ENCODE data around the gene CMTM7. TPM values are rescaled to one million over a fixed set of nuclear protein-coding genes. Genes with fewer than 3 reads are reported as not detected.

The CMTM7 gene
- total RNA-seq, 1 experiment from 2014 or later, result 62.6 TPM

GRCh38 chr3:32480604-32481003 lies 89.0 kb downstream of the CMTM7 start:
- Histone ChIP-seq H4K20me1 (ENCODE audit: insufficient read depth) (no peaks in the 10 kb centered on the region), H3K9me3 (ENCODE audit: control insufficient read depth in 1 of 2, insufficient read depth in 1 of 2, low read depth in 1 of 2, low read length in 2 of 2) (no peaks in the 10 kb centered on the region), H3K4me3 (replicated peaks in 1 of 2; ENCODE audit: low read depth in 1 of 2, low read length in 2 of 2) (no peak overlapping the region), H3K79me2 (ENCODE audit: insufficient read depth, low read length) (peaks cover 3% of the 10 kb centered on the region; the same call in 1 of the 2 replicates), H3K9me2 (ENCODE audit: insufficient read depth) (no peaks in the 10 kb centered on the region), H3K9ac (ENCODE audit: low read length) (no peak overlapping the region), H3K27ac (ENCODE audit: low read depth, low read length) (no peak overlapping the region), H3K36me3 (ENCODE audit: control insufficient read depth in 1 of 2, insufficient read depth in 2 of 2, low read length in 2 of 2) (peaks cover 2 to 3% of the 10 kb centered on the region in 2 experiments; a peak in 1 of 4 replicates), H3K27me3 (ENCODE audit: insufficient read depth, low read length) (no peaks in the 10 kb centered on the region), H3K4me2 (ENCODE audit: low read length) (no peak overlapping the region), H2AFZ (ENCODE audit: low read depth, low read length, poor library complexity, severe bottlenecking) (no peak overlapping the region), H3K4me1 (ENCODE audit: control insufficient read depth in 1 of 2, insufficient read depth in 2 of 2, low read length in 2 of 2) (no peaks in the 10 kb centered on the region)
- no TSS peak for BruUV-seq (replicated peaks)
- CTCF ChIA-PET, result interaction anchor here (0.8 to 1.0 kb wide), 2 partner anchors 13 to 105 kb away, joined by 3 read pairs; no protein-coding TSS in a partner anchor
- ATAC-seq (no peak), DNase-seq (ENCODE audit: low read depth, low spot score) (no peak)
- intact Hi-C loops (cut with micrococcal nuclease), result no loop called here
- RAD21 ChIA-PET (ENCODE audit: low non-redundant PET in 1 of 2, low total read pairs in 2 of 2, uncharacterized antibody in 2 of 2, unreplicated experiment in 2 of 2), result no interaction called here
- TF ChIP-seq FOSL1 (IDR thresholded peaks at IDR 0.05; ENCODE audit: low read depth) (no peak), SRF (IDR thresholded peaks at IDR 0.05; ENCODE audit: low read depth) (no peak), TCF7L2 (IDR thresholded peaks at IDR 0.05; ENCODE audit: borderline replicate concordance, extremely low read depth, insufficient read depth, insufficient read length) (no peak), EGR1 (IDR thresholded peaks at IDR 0.05; ENCODE audit: low read depth) (no peak), CEBPB (IDR thresholded peaks at IDR 0.05; ENCODE audit: low read depth) (no peak), RAD21 (IDR thresholded peaks at IDR 0.05; ENCODE audit: low read depth) (no peak), CTCF (IDR thresholded peaks at IDR 0.05 in 2 of 3, conservative IDR thresholded peaks at IDR 0.05 in 1 of 3; ENCODE audit: borderline replicate concordance in 1 of 3, insufficient read depth in 1 of 3, low read depth in 2 of 3, low read length in 2 of 3) (no peak), CBX3 (IDR thresholded peaks at IDR 0.05; ENCODE audit: low read depth) (no peak), EZH2 (IDR thresholded peaks at IDR 0.05) (no peak), MAX (IDR thresholded peaks at IDR 0.05) (no peak), ZFX (IDR thresholded peaks at IDR 0.05) (no peak), POLR2A (IDR thresholded peaks at IDR 0.05; ENCODE audit: borderline replicate concordance, extremely low read depth, insufficient read depth, insufficient read length) (no peak), ZNF274 (IDR thresholded peaks at IDR 0.05; ENCODE audit: low read depth, low read length) (no peak), REST (IDR thresholded peaks at IDR 0.05; ENCODE audit: low read depth) (no peak), EZH2phosphoT487 (IDR thresholded peaks at IDR 0.05; ENCODE audit: borderline replicate concordance) (no peak), ZBTB33 (IDR thresholded peaks at IDR 0.05; ENCODE audit: extremely low read depth, insufficient replicate concordance, low read length) (no peak), SIN3A (IDR thresholded peaks at IDR 0.05; ENCODE audit: low read depth) (no peak)
- POLR2A ChIA-PET, result no interaction called here

Data from HCT116 (cell line).